A549 treated with ZK216348 at 1 μM for 4 hours (cell line): ENCODE data around the gene ZBTB21. TPM values are rescaled to one million over a fixed set of nuclear protein-coding genes. Genes with fewer than 3 reads are reported as not detected.

Source experiments
- total RNA-seq: library from RNA; stranded (reverse); fragments of 200-300 nt; extraction: Qiagen RNA extraction; gene quantifications from 5 replicates; pipeline ENCODE4 v1.2.3, GENCODE V29; 2022; ENCODE audit warnings: low read depth

Gene ZBTB21
- 3.4 to 7.9 TPM (median 7.2 TPM) in 5 replicates for total RNA-seq

GRCh38 chr21:42009831-42010506 lies at the start of gene ZBTB21:
Gene ZBTB21 (minus strand): TSS chr21:42010360. CDS start chr21:41994095, 16,265 bp downstream.

DNA sequence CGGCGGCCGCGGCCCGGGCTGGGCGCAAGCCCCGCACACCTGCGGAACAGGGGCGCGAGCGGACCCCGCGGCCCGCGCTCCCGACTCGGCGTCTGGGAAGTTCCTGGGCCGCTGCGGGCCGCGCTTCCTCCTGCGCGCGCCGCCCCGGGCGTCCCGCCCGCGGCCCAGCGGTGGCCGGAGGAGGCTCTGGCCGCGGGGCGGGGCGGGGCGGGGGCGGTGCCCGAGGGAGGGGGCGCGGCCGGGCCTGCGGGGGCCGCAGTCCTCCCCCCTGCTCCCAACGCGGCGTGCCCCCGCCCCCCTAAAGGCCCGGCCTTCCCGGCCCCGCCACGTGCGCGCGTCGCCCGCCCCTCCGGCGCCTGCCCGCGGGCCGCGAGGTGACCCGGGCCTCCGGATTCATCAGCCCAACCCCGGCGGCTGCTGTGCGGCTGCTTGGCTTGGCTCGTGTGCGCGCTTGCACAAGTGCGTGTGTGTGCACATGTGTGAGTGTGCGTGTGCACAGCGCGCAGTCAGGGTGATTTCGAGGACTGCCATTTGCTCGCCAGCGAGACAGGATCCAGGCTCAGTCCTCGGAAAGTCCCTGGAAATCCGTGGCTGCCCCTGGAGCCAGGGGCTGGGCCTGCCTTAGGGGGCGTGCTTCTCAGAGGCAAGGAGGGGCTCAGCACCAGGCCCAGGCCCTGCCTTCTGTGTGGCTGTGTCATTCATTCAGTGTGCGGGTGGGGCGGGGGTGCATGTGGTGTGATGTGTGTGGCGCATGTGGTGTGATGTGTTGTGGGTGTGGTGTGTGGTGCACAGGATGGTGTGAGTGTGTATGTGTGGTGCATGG lies 56.1 kb downstream of the ZBTB21 start, which contains the start of gene C2CD2:
Gene C2CD2 (minus strand): TSS at position 188 of the 823 bp plus-strand sequence. CDS start 370 bp downstream, outside the sequence.

Other genes with a start within 250 kb of the ZBTB21 start
- 12.3 to 19.8 TPM (median 17.7 TPM) in 5 replicates for gene RIPK4, start 243.3 kb downstream of the ZBTB21 start, total RNA-seq
- 2.8 to 3.7 TPM (median 3.6 TPM) in 5 replicates for gene PRDM15, start 131.0 kb downstream of the ZBTB21 start, total RNA-seq
- 6.2 to 8.2 TPM (median 7.2 TPM) in 5 replicates for gene C2CD2, start 56.3 kb downstream of the ZBTB21 start, total RNA-seq
- not detected in 5 replicates for gene UMODL1, start 61.0 kb upstream of the ZBTB21 start, total RNA-seq
- gene ABCG1, start 208.8 kb upstream of the ZBTB21 start, total RNA-seq, result 2.3 to 3.3 TPM (median 2.9 TPM) in 5 replicates